Muscle of leg (tissue), 11 donors: ENCODE results near the gene PTGES. TPM values are rescaled to one million over a fixed set of nuclear protein-coding genes. Genes with fewer than 3 reads are reported as not detected.

Experiments
- DNase-seq: peaks from one replicate; pipeline ENCODE4 v3.0.0; 2013
- H3K27ac ChIP-seq: one replicate; pipeline ENCODE4 v1.5.1; 2013; ENCODE audit warnings: mild to moderate bottlenecking, low read length, control low read depth
- H3K27me3 ChIP-seq: one replicate; pipeline ENCODE4 v1.6.1; 2013; ENCODE audit warnings: low read length; ENCODE audit not compliant: control insufficient read depth, insufficient read depth
- H3K36me3 ChIP-seq: one replicate; pipeline ENCODE4 v1.6.1; 2013; ENCODE audit warnings: low read length; ENCODE audit not compliant: control insufficient read depth, insufficient read depth
- H3K4me1 ChIP-seq: one replicate; pipeline ENCODE4 v1.6.1; 2013; ENCODE audit warnings: low read length; ENCODE audit not compliant: control insufficient read depth, insufficient read depth
- H3K4me3 ChIP-seq: one replicate; pipeline ENCODE4 v1.5.1; 2013; ENCODE audit warnings: low read length, control low read depth
- H3K9me3 ChIP-seq: replicated peaks from 2 replicates; pipeline ENCODE4 v1.6.1; 2013; ENCODE audit warnings: low read depth, low read length; ENCODE audit not compliant: control insufficient read depth
- WGBS: methylation state at CpG from one replicate; pipeline ENCODE4 v1.1.5; 2013; ENCODE audit warnings: missing lambda C conversion rate; ENCODE audit not compliant: insufficient coverage; 5-methylcytosine and 5-hydroxymethylcytosine counted together
- polyA plus RNA-seq, 8 donors: library from polyadenylated mRNA; unstranded; fragments of 120-200 nt; gene quantifications; one replicate each; pipeline versions ENCODE4 v1.2.1 to v1.2.3, GENCODE V29; 2013; ENCODE audit warnings: inconsistent platforms in 1 of 8, low replicate concordance in 1 of 8; ENCODE audit not compliant: insufficient read length in 8 of 8, insufficient read depth in 1 of 8
- total RNA-seq: library from RNA; stranded (reverse); fragments of 120-200 nt; gene quantifications from one replicate; pipeline ENCODE4 v1.2.4, GENCODE V29; 2013

The PTGES gene
- total and polyA plus RNA-seq, 9 donors: 6.7 to 10.5 (median 8.5) TPM

DNA sequence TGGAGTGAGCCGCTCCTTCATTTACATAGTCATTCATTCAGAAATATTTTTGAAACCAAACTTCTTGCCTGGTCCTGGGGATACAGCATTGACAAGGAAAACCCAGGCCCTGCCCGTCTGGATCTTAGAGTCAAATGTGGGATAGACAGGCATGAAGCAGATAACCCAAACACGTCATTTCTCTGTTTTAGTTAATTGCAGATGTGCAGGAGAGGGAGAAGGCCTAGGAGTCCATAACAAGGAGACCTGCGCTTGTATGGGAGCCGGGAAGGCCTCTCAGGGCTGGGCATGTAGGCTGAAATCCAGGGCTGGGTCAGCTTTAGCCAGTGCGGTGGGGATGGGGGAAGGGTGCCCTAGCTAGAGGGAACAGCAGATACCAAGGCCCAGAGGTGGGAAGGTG is 44.0 kb downstream of the PTGES start:
- Histone ChIP-seq H3K27me3 (peaks cover 18% of the 10 kb centered on the region), H3K36me3 (no peaks in the 10 kb centered on the region), H3K27ac (no peak overlapping the region), H3K4me1 (peaks cover 27% of the 10 kb centered on the region), H3K4me3 (no peak overlapping the region), H3K9me3 (no peaks in the 10 kb centered on the region)
- DNase-seq: no peak
- WGBS: 75% methylated on average over 5 of the region's 6 CpGs

DNA sequence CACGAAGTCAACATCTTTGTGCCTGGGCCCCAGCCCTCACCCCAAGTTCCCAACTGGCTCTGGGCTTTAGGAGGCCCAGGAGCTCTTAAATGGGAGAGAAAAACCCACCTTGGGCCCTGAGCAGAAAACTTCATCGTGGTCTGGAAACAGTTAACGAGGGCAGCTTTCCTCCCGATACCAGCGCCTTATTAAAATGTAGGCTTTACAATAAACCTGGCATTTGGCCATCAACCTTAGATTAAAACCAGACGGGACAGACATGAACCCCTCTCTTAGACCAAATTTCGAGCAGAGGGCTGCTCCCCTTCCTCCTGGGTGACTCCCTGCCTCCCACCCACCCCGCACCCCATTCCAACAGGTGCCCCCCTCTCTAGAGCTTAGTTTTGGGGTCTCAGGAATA is 48.0 kb downstream of the PTGES start:
- H3K36me3 ChIP-seq: no peaks in the 10 kb centered on the region
- WGBS: 36% methylated on average over 6 of the region's 8 CpGs
- DNase-seq: no peak
- H3K9me3 ChIP-seq: no peaks in the 10 kb centered on the region
- no peak overlapping the region for H3K27ac ChIP-seq
- peaks cover 20% of the 10 kb centered on the region for H3K27me3 ChIP-seq
- H3K4me1 ChIP-seq: peaks cover 23% of the 10 kb centered on the region
- H3K4me3 ChIP-seq: no peak overlapping the region

DNA sequence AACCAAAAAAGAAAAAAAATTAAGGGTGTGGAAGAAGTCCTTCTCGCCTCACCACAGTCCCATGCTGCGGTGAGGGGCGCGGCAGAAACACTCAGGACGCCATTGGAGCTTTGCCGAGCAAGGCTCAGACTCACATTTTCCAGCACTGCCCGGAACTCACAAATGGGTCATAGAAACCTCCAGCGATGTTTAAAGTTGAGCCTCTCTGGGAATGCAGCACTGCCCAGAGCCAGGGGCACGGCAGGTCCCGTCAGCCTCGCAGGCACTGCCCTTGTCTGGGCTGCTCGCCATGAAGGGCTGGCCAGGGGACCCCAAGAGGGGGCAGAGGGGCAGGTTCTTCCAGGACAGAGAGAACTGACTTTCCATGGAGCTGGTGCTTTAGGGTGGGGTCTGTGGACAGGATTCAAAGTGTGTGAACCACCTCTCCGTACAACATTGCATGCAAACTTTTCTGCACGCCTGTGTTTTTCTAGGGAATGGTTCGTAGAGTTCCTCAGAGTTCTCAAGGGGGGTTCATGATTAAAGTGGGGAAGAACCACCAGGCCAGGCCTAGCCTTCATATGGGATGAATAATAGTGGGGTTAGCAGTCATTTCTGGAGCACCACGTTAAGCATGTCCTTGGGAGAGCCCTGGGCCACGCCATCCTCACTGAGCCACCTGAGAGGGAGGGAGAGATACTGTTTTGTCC is 49.0 kb downstream of the PTGES start:
- Histone ChIP-seq H3K4me1 (peaks cover 23% of the 10 kb centered on the region), H3K36me3 (no peaks in the 10 kb centered on the region), H3K9me3 (no peaks in the 10 kb centered on the region), H3K4me3 (no peak overlapping the region), H3K27me3 (peaks cover 21% of the 10 kb centered on the region), H3K27ac (peak overlapping the region; percentile 69)
- 21% methylated on average over 15 of the region's 17 CpGs for WGBS
- peak; percentile 88 for DNase-seq

DNA sequence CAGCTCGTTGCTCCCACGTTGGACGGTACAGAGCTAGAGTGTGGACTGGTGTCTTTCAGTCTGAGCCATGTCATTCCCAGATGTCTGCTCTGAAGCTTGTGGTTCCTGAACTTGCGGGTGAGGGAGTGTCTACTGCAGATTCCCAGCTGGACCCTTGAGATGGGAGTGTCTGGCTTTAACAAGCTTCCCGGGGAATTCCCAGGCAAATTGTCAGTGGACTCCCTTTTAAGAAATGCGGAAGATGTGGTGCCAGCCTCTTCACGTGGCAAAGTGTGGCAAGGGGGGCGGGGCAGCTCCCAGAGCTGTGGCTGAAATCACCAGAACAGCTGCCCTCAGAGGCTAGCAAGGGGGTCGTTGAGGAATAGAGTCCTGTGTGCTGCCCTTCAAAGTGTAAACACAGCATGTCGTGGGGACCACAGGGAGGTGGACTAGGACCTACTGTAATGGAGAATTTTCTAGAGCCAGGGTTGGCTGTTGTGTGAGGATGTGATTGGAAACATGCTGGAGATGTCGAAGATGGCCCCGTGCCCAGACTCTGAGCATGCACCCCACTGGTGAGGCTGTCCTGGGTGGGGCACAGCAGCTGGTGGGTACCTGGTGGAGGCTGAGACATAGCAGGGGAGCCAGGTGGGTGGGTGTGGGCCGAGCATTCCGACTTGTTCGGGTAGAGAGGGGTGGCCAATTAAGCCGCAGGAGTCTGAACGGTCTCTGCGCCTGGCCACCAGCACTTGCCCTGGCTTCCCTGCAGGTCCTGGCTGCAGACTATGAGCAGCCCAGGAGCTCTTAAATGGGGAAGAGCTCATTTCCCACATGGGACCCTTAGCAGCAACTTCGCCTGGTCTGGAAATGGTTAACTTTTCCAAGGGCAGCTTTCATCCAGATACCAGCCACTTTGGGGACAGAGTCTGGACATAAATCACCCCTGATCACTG is 50.0 kb downstream of the PTGES start:
- DNase-seq: peak; percentile 68
- Histone ChIP-seq H3K4me1 (peaks cover 25% of the 10 kb centered on the region), H3K36me3 (no peaks in the 10 kb centered on the region), H3K27me3 (peaks cover 29% of the 10 kb centered on the region), H3K9me3 (no peaks in the 10 kb centered on the region), H3K4me3 (no peak overlapping the region), H3K27ac (peak overlapping the region; percentile 69)
- WGBS: 34% methylated on average over 18 of the region's 19 CpGs

DNA sequence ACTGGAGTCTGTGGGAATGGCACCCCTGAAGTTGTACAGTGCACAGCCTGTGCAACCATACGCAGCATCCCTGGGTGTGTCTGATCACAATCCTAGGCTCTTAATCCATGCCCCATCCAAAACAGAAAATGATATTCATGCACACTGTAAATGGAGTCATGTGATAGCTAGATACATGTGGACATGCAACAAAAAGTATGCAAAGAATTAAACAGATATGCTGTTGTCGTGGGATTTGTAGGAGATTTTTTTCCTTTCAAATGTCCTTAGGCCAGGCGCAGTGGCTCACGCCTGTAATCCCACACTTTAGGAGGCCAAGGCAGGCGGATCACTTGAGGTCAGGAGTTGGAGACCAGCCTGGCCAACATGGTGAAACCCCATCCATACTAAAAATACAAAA is 51.3 kb downstream of the PTGES start:
- Histone ChIP-seq H3K9me3 (no peaks in the 10 kb centered on the region), H3K27me3 (peaks cover 39% of the 10 kb centered on the region), H3K4me1 (peaks cover 35% of the 10 kb centered on the region), H3K27ac (no peak overlapping the region), H3K4me3 (no peak overlapping the region), H3K36me3 (no peaks in the 10 kb centered on the region)
- WGBS: 80% methylated on average over 3 of the region's 5 CpGs
- no peak for DNase-seq

DNA sequence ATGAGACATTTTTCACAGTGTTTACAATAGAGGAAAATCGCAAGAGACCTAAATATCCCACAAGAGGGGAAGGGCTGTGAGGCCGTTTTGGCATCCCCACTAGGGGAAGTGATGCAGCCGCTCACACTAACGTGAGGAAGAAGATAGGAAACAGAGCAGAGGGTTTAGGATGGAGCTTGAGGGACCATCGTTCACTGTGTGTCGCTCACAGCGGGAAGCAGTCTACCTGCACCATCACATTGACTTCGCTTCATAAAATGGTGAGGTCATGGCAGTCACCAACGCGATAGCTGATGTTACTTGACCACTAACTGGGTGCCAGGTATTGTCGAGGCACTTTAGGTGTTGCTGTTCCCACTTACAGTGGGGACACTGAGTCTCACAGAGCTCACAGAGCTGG is 51.8 kb downstream of the PTGES start:
- Histone ChIP-seq H3K9me3 (no peaks in the 10 kb centered on the region), H3K4me1 (peaks cover 38% of the 10 kb centered on the region), H3K4me3 (no peak overlapping the region), H3K27me3 (peaks cover 42% of the 10 kb centered on the region), H3K36me3 (no peaks in the 10 kb centered on the region), H3K27ac (no peak overlapping the region)
- DNase-seq: no peak
- 59% methylated on average over 10 of the region's 11 CpGs for WGBS

DNA sequence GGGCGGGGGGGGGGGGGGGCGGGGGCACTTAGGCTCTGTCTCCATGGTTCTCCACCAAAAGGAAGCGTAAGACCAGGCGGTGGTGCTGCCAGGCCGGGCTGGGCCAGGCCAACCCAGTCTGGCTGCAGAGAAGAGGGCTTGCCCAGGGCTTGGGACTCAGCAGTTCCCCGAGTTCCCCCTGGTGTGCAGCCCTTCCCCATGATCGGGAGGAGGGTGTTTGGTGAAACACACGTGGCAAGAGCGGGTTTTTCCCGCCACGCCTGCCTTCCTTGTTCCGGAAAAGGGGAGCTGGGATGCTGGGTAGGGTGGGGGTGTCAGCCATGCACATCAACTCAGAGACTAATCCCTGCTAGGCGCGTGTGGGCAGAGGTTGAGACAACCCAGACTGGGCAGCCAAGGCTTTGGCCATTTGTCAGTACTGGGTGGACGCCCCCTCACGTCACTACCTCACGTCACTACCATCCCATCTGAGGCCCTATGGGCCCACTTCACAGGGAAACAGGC is 54.5 kb downstream of the PTGES start:
- H3K27ac ChIP-seq: no peak overlapping the region
- peaks cover 29% of the 10 kb centered on the region for H3K4me1 ChIP-seq
- peak; percentile 52 for DNase-seq
- H3K9me3 ChIP-seq: no peaks in the 10 kb centered on the region
- H3K36me3 ChIP-seq: no peaks in the 10 kb centered on the region
- H3K4me3 ChIP-seq: no peak overlapping the region
- WGBS: 20% methylated on average over 2 of the region's 17 CpGs
- H3K27me3 ChIP-seq: peaks cover 48% of the 10 kb centered on the region

DNA sequence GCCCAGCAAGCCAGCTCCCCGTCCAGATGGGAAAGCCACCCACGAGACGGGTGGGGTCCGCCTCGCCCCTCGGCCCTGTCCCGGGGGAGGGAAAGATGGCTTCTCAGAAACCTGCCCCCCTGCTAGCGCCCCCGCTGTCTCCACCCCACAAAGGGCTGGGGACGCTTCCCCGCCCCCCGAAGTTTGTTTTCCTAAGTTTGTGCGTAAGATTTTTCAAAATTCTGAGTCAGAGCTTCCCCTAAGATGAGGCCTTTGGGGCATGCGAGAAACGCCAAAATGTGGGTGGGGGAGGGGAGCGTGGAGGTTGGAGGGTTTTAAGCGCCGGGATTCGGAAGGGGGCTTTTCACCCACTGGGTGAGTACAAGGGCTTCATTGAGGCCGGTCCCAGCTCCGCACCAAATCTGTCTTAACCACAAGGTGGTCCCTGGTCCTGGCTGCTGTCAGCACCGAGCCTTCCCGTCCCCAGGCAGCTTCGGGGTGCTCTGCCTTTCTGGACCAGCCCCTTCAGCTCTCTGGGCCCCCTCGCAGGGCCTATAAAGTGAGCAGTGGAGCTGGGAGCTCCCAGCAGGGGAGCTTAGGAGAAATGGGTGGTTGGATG is 55.1 kb downstream of the PTGES start:
- peak overlapping the region; percentile 44 for H3K27ac ChIP-seq
- peaks cover 44% of the 10 kb centered on the region for H3K27me3 ChIP-seq
- no peaks in the 10 kb centered on the region for H3K9me3 ChIP-seq
- 2% methylated on average over 9 of the region's 25 CpGs for WGBS
- DNase-seq: peak; percentile 84
- H3K4me1 ChIP-seq: peaks cover 24% of the 10 kb centered on the region
- H3K4me3 ChIP-seq: peak overlapping the region; percentile 36
- H3K36me3 ChIP-seq: no peaks in the 10 kb centered on the region

DNA sequence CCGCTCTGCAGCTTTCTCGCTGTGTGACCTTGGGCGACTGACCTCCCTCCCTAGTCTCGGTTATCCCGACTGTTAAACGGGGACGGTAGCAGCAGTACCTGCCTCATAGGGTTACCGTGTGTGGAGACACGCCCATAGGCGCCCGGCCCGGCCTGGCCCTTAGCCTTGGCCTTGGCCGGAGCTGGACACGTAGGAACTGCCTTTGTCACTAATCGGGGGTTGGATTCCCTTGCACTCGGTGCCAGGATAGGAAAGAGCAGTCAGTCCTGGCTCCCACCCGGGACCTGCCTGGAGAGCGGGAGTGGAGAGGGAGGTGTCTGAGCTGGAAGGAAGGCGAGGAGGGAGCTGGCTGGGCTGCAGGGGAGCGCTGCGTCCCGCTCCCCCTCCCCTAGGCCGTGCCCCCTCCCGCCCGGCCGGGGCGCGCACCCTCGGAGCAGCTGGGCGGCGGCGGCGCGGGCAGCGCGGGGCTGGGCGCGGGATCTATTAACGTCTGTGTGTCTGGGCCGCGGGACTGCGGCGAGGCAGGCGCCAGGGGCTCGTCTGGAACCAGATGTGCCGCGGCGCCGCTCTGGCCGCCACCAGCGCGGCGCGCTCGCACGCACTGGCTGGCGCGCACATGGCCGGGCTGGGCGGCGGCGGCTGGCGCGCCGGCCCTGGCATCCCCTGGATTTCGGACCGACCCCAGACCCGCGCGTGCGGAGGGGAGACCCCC is 55.7 kb downstream of the PTGES start:
- peaks cover 20% of the 10 kb centered on the region for H3K4me1 ChIP-seq
- 3% methylated on average over 67 of the region's 71 CpGs for WGBS
- H3K4me3 ChIP-seq: peak overlapping the region; percentile 36
- no peaks in the 10 kb centered on the region for H3K36me3 ChIP-seq
- H3K27ac ChIP-seq: peak overlapping the region; percentile 44
- no peaks in the 10 kb centered on the region for H3K9me3 ChIP-seq
- H3K27me3 ChIP-seq: peaks cover 41% of the 10 kb centered on the region
- DNase-seq: peak; percentile 76
